Mesendoderm (in vitro differentiated cells): ENCODE measurements around the gene KTN1.

Source experiments
- DNase-seq: peaks from one replicate; pipeline ENCODE4 v3.0.0; 2013
- H2AK5ac ChIP-seq: 2 replicates; pipeline ENCODE4 v1.6.1; 2013; ENCODE audit warnings: low read length, inconsistent platforms
- H2BK120ac ChIP-seq: 2 replicates; pipeline ENCODE4 v1.6.1; 2013; ENCODE audit warnings: low read depth, mild to moderate bottlenecking, low read length, moderate library complexity, mixed read lengths
- H2BK15ac ChIP-seq: replicated peaks from 2 replicates; pipeline ENCODE4 v1.6.1; 2013; ENCODE audit warnings: low read depth, mild to moderate bottlenecking, moderate library complexity
- H2BK5ac ChIP-seq: 2 replicates; pipeline ENCODE4 v1.6.1; 2013; ENCODE audit warnings: low read length, inconsistent platforms
- H3K18ac ChIP-seq: 2 replicates; pipeline ENCODE4 v1.6.1; 2013; ENCODE audit warnings: mild to moderate bottlenecking, low read length, mixed read lengths
- H3K23ac ChIP-seq: one replicate; pipeline ENCODE4 v1.6.1; 2013; ENCODE audit warnings: low read length
- H3K27ac ChIP-seq: 2 replicates; pipeline ENCODE4 v1.5.1; 2013; ENCODE audit warnings: low read depth, mild to moderate bottlenecking, inconsistent platforms, low read length, moderate library complexity
- H3K27me3 ChIP-seq: 2 replicates; pipeline ENCODE4 v1.6.1; 2013; ENCODE audit warnings: low read length, control low read depth, mild to moderate bottlenecking, inconsistent platforms; ENCODE audit not compliant: insufficient read depth, poor library complexity
- H3K36me3 ChIP-seq: 2 replicates; pipeline ENCODE4 v1.6.1; 2013; ENCODE audit warnings: low read length, inconsistent platforms; ENCODE audit not compliant: control insufficient read depth, insufficient read depth
- H3K4ac ChIP-seq: one replicate; pipeline ENCODE4 v1.6.1; 2013; ENCODE audit warnings: low read depth, mild to moderate bottlenecking, low read length, moderate library complexity
- H3K4me1 ChIP-seq: 2 replicates; pipeline ENCODE4 v1.6.1; 2013; ENCODE audit warnings: low read depth, low read length, inconsistent platforms; ENCODE audit not compliant: control insufficient read depth
- H3K4me2 ChIP-seq: 2 replicates; pipeline ENCODE4 v1.6.1; 2013; ENCODE audit warnings: low read length
- H3K4me3 ChIP-seq: 2 replicates; pipeline ENCODE4 v1.5.1; 2013; ENCODE audit warnings: mild to moderate bottlenecking, low read length
- H3K56ac ChIP-seq: one replicate; pipeline ENCODE4 v1.6.1; 2013; ENCODE audit warnings: low read length
- H3K79me1 ChIP-seq: 2 replicates; pipeline ENCODE4 v1.6.1; 2013; ENCODE audit warnings: low read length, inconsistent platforms
- H3K79me2 ChIP-seq: 2 replicates; pipeline ENCODE4 v1.6.1; 2013; ENCODE audit warnings: mild to moderate bottlenecking, low read length; ENCODE audit not compliant: control insufficient read depth, insufficient read depth
- H3K9ac ChIP-seq: 2 replicates; pipeline ENCODE4 v1.6.1; 2013; ENCODE audit warnings: low read length, inconsistent platforms
- H4K5ac ChIP-seq: one replicate; pipeline ENCODE4 v1.6.1; 2013; ENCODE audit warnings: low read length
- H4K8ac ChIP-seq: one replicate; pipeline ENCODE4 v1.6.1; 2013; ENCODE audit warnings: low read depth, mild to moderate bottlenecking, control low read depth, low read length, moderate library complexity
- WGBS: extraction: QIAGEN DNeasy Blood & Tissue Kit; methylation state at CpG from one replicate; pipeline ENCODE4 v1.1.7; 2013; ENCODE audit warnings: low lambda C conversion rate, missing lambda C conversion rate; ENCODE audit not compliant: insufficient coverage; ENCODE audit errors: extremely low coverage; 5-methylcytosine and 5-hydroxymethylcytosine counted together

The KTN1 gene

GRCh38 chr14:55626131-55626530 is 46.1 kb downstream of the KTN1 start:
- peaks cover 2% of the 10 kb centered on the region for H3K79me2 ChIP-seq
- H2BK5ac ChIP-seq = no peak overlapping the region
- H3K36me3 ChIP-seq = peaks cover 2% of the 10 kb centered on the region
- WGBS = no CpG with 5 or more reads among the region's 4 CpGs
- H3K4ac ChIP-seq = no peak overlapping the region
- H4K5ac ChIP-seq = no peak overlapping the region
- DNase-seq = no peak
- no peak overlapping the region for H4K8ac ChIP-seq
- H3K56ac ChIP-seq = no peak overlapping the region
- H3K4me3 ChIP-seq = no peak overlapping the region
- H3K9ac ChIP-seq = no peak overlapping the region
- peaks cover 3% of the 10 kb centered on the region for H3K79me1 ChIP-seq
- H3K23ac ChIP-seq = no peak overlapping the region
- no peak overlapping the region for H3K27ac ChIP-seq
- no peak overlapping the region for H2BK15ac ChIP-seq
- no peaks in the 10 kb centered on the region for H3K27me3 ChIP-seq
- H3K18ac ChIP-seq = no peak overlapping the region
- H2BK120ac ChIP-seq = no peak overlapping the region
- H3K4me2 ChIP-seq = no peak overlapping the region
- peaks cover 2% of the 10 kb centered on the region for H3K4me1 ChIP-seq
- no peak overlapping the region for H2AK5ac ChIP-seq

GRCh38 chr14:55628426-55628825 is 48.4 kb downstream of the KTN1 start:
- Histone ChIP-seq H2BK120ac (no peak overlapping the region), H2BK15ac (no peak overlapping the region), H3K56ac (no peak overlapping the region), H2BK5ac (no peak overlapping the region), H3K4me3 (no peak overlapping the region), H3K9ac (no peak overlapping the region), H3K27me3 (no peaks in the 10 kb centered on the region), H4K8ac (no peak overlapping the region), H3K4me1 (peaks cover 2% of the 10 kb centered on the region), H4K5ac (no peak overlapping the region), H3K79me2 (peaks cover 2% of the 10 kb centered on the region), H3K79me1 (peaks cover 5% of the 10 kb centered on the region), H3K27ac (no peak overlapping the region), H2AK5ac (no peak overlapping the region), H3K23ac (no peak overlapping the region), H3K4me2 (no peak overlapping the region), H3K4ac (no peak overlapping the region), H3K36me3 (peaks cover 2% of the 10 kb centered on the region), H3K18ac (no peak overlapping the region)
- DNase-seq = no peak

- no CpG with 5 or more reads among the region's 1 CpG for WGBS
- H3K23ac ChIP-seq = no peak overlapping the region
- no peak overlapping the region for H3K18ac ChIP-seq
- no peak overlapping the region for H3K4ac ChIP-seq
- H4K8ac ChIP-seq = no peak overlapping the region
- no peak overlapping the region for H4K5ac ChIP-seq
- no peak overlapping the region for H3K9ac ChIP-seq
- H2BK5ac ChIP-seq = no peak overlapping the region
- no peak overlapping the region for H2BK120ac ChIP-seq
- no peaks in the 10 kb centered on the region for H3K79me2 ChIP-seq
- no peak overlapping the region for H3K27ac ChIP-seq
- H3K36me3 ChIP-seq = no peaks in the 10 kb centered on the region
- no peak overlapping the region for H3K4me3 ChIP-seq
- no peak for DNase-seq
- no peak overlapping the region for H2AK5ac ChIP-seq
- no peaks in the 10 kb centered on the region for H3K4me1 ChIP-seq
- H3K56ac ChIP-seq = no peak overlapping the region
- no peak overlapping the region for H3K4me2 ChIP-seq
- no peaks in the 10 kb centered on the region for H3K27me3 ChIP-seq
- H3K79me1 ChIP-seq = no peaks in the 10 kb centered on the region
- no peak overlapping the region for H2BK15ac ChIP-seq
Measured at GRCh38 chr14:55638665-55639064, 58.7 kb downstream of the KTN1 start.

- Histone ChIP-seq H4K5ac (no peak overlapping the region), H3K27me3 (no peaks in the 10 kb centered on the region), H3K79me1 (no peaks in the 10 kb centered on the region), H3K36me3 (no peaks in the 10 kb centered on the region), H2BK120ac (no peak overlapping the region), H3K4me2 (no peak overlapping the region), H3K4me1 (no peaks in the 10 kb centered on the region), H3K18ac (no peak overlapping the region), H3K79me2 (no peaks in the 10 kb centered on the region), H3K4ac (no peak overlapping the region), H3K4me3 (no peak overlapping the region), H4K8ac (no peak overlapping the region), H2AK5ac (no peak overlapping the region), H2BK5ac (no peak overlapping the region), H2BK15ac (no peak overlapping the region), H3K23ac (no peak overlapping the region), H3K9ac (no peak overlapping the region), H3K27ac (no peak overlapping the region), H3K56ac (no peak overlapping the region)
- no peak for DNase-seq
Measured at GRCh38 chr14:55641290-55641689, 61.3 kb downstream of the KTN1 start.

GRCh38 chr14:55641954-55642353 is 61.9 kb downstream of the KTN1 start:
- H3K4me3 ChIP-seq = no peak overlapping the region
- H3K9ac ChIP-seq = no peak overlapping the region
- H4K5ac ChIP-seq = no peak overlapping the region
- no peaks in the 10 kb centered on the region for H3K36me3 ChIP-seq
- H2BK120ac ChIP-seq = no peak overlapping the region
- H2BK15ac ChIP-seq = no peak overlapping the region
- H4K8ac ChIP-seq = no peak overlapping the region
- H3K18ac ChIP-seq = no peak overlapping the region
- no peak overlapping the region for H3K4me2 ChIP-seq
- no peaks in the 10 kb centered on the region for H3K79me2 ChIP-seq
- no peaks in the 10 kb centered on the region for H3K27me3 ChIP-seq
- no peak overlapping the region for H3K23ac ChIP-seq
- H3K4ac ChIP-seq = no peak overlapping the region
- no peaks in the 10 kb centered on the region for H3K4me1 ChIP-seq
- no peak overlapping the region for H3K56ac ChIP-seq
- no peak overlapping the region for H2AK5ac ChIP-seq
- no peak overlapping the region for H2BK5ac ChIP-seq
- no peak overlapping the region for H3K27ac ChIP-seq
- no peaks in the 10 kb centered on the region for H3K79me1 ChIP-seq
- no peak for DNase-seq

GRCh38 chr14:55645145-55645544 is 65.1 kb downstream of the KTN1 start:
- Histone ChIP-seq H3K36me3 (no peaks in the 10 kb centered on the region), H3K23ac (no peak overlapping the region), H2BK120ac (no peak overlapping the region), H3K56ac (no peak overlapping the region), H2BK5ac (no peak overlapping the region), H3K27ac (no peak overlapping the region), H2AK5ac (no peak overlapping the region), H4K5ac (no peak overlapping the region), H3K4me3 (no peak overlapping the region), H3K9ac (no peak overlapping the region), H4K8ac (no peak overlapping the region), H3K18ac (no peak overlapping the region), H3K27me3 (no peaks in the 10 kb centered on the region), H3K79me1 (no peaks in the 10 kb centered on the region), H2BK15ac (no peak overlapping the region), H3K4me1 (no peaks in the 10 kb centered on the region), H3K79me2 (no peaks in the 10 kb centered on the region), H3K4ac (no peak overlapping the region), H3K4me2 (no peak overlapping the region)
- no peak for DNase-seq
- WGBS = no CpG with 5 or more reads among the region's 1 CpG
